Neural cell (in vitro differentiated cells): ENCODE data around the gene HSDL2. TPM values are rescaled to one million over a fixed set of nuclear protein-coding genes. Genes with fewer than 3 reads are reported as not detected.

ENCODE experiments used
- H2AFZ ChIP-seq: fragments of 200-600, 300-800 bp; sonication (generic), shearing (Covaris generic); 2 replicates; pipeline ENCODE4 v1.6.0; 2014; ENCODE audit warnings: low read depth, mild to moderate bottlenecking, antibody characterized with exemption, low read length, moderate library complexity
- H3F3A ChIP-seq: fragments of 200-600 bp; shearing (Covaris generic); 2 replicates; pipeline ENCODE4 v1.6.1; 2016; ENCODE audit warnings: mild to moderate bottlenecking, moderate library complexity, mixed read lengths, antibody characterized with exemption, low read length; ENCODE audit not compliant: insufficient read depth, poor library complexity, severe bottlenecking
- H3K27ac ChIP-seq: fragments of 200-600, 300-800 bp; sonication (generic), shearing (Covaris generic); 2 replicates; pipeline ENCODE4 v1.5.1; 2014; ENCODE audit warnings: mild to moderate bottlenecking, low read length, moderate library complexity
- H3K27me3 ChIP-seq: fragments of 300-800, 200-600 bp; sonication (generic), shearing (Covaris generic); 2 replicates; pipeline ENCODE4 v1.6.0; 2014; ENCODE audit warnings: mild to moderate bottlenecking, low read depth, low read length, moderate library complexity; ENCODE audit not compliant: insufficient read depth
- H3K36me3 ChIP-seq: fragments of 300-800, 200-600 bp; sonication (generic), shearing (Covaris generic); 2 replicates; pipeline ENCODE4 v1.5.1; 2014; ENCODE audit warnings: mild to moderate bottlenecking, antibody characterized with exemption, low read length, moderate library complexity; ENCODE audit not compliant: insufficient read depth
- H3K4me2 ChIP-seq: fragments of 300-800, 200-600 bp; sonication (generic), shearing (Covaris generic); 2 replicates; pipeline ENCODE4 v1.6.0; 2014; ENCODE audit warnings: mild to moderate bottlenecking, low read length
- H3K4me3 ChIP-seq: fragments of 300-800, 200-600 bp; sonication (generic), shearing (Covaris generic); 2 replicates; pipeline ENCODE4 v1.5.1; 2014; ENCODE audit warnings: mild to moderate bottlenecking, low read length, moderate library complexity
- H3K79me2 ChIP-seq: fragments of 200-600 bp; shearing (Covaris generic); replicated peaks from 2 replicates; pipeline ENCODE4 v1.6.0; 2014; ENCODE audit warnings: mild to moderate bottlenecking, low read length, moderate library complexity; ENCODE audit not compliant: insufficient read depth
- H3K9ac ChIP-seq: fragments of 300-800, 200-600 bp; sonication (generic), shearing (Covaris generic); 2 replicates; pipeline ENCODE4 v1.6.1; 2016; ENCODE audit warnings: mild to moderate bottlenecking, low read length, mixed read lengths
- H3K9me2 ChIP-seq: fragments of 200-600 bp; shearing (Covaris generic); 2 replicates; pipeline ENCODE4 v1.6.1; 2016; ENCODE audit warnings: mild to moderate bottlenecking, low read length, mixed read lengths; ENCODE audit not compliant: insufficient read depth
- H3K9me3 ChIP-seq: fragments of 200-600, 300-800 bp; sonication (generic), shearing (Covaris generic); 2 replicates; pipeline ENCODE4 v1.6.1; 2016; ENCODE audit warnings: mild to moderate bottlenecking, mixed run types, low read length, moderate library complexity, mixed read lengths
- H4K20me1 ChIP-seq: fragments of 200-600 bp; shearing (Covaris generic); 2 replicates; pipeline ENCODE4 v1.6.1; 2016; ENCODE audit warnings: mild to moderate bottlenecking, mixed run types; ENCODE audit not compliant: insufficient read depth
- EP300 ChIP-seq: fragments of 450-650 bp; conservative IDR thresholded peaks from 2 replicates; pipeline ENCODE4 v1.6.1; 2014; ENCODE audit warnings: antibody characterized with exemption, mild to moderate bottlenecking, moderate library complexity; ENCODE audit not compliant: poor library complexity, severe bottlenecking
- EZH2 ChIP-seq: fragments of 200-600, 300-800 bp; shearing (Covaris generic), sonication (generic); IDR thresholded peaks from 2 replicates; pipeline ENCODE4 v1.6.1; 2014; ENCODE audit warnings: antibody characterized with exemption, low read length, borderline replicate concordance, mild to moderate bottlenecking; ENCODE audit not compliant: insufficient read depth, poor library complexity, severe bottlenecking
- MXI1 ChIP-seq: fragments of 450-650 bp; conservative IDR thresholded peaks from 2 replicates; pipeline ENCODE4 v1.6.1; 2014; ENCODE audit warnings: antibody characterized with exemption, mild to moderate bottlenecking; ENCODE audit not compliant: poor library complexity, severe bottlenecking
- POLR2AphosphoS5 ChIP-seq: IDR thresholded peaks from 2 replicates; pipeline ENCODE4 v1.6.1; 2012
- RAD21 ChIP-seq: fragments of 450-650 bp; conservative IDR thresholded peaks from 2 replicates; pipeline ENCODE4 v1.6.1; 2014; ENCODE audit warnings: antibody characterized with exemption, mild to moderate bottlenecking, moderate library complexity
- SMC3 ChIP-seq: fragments of 450-650 bp; conservative IDR thresholded peaks from 2 replicates; pipeline ENCODE4 v1.6.1; 2014; ENCODE audit warnings: antibody characterized with exemption, mild to moderate bottlenecking, moderate library complexity; ENCODE audit not compliant: poor library complexity
- TAF1 ChIP-seq: IDR thresholded peaks from 2 replicates; pipeline ENCODE4 v1.6.1; 2012; ENCODE audit warnings: low read depth
- polyA minus RNA-seq: library from RNA; depleted of rRNA, polyadenylated mRNA; stranded (reverse); fragments of >200 nt; gene quantifications from 2 replicates; pipeline ENCODE4 v1.2.3, GENCODE V29; 2014
- polyA plus RNA-seq: library from polyadenylated mRNA; depleted of rRNA; stranded (reverse); fragments of >200 nt; gene quantifications from 2 replicates; pipeline ENCODE4 v1.2.3, GENCODE V29; 2014
- TF ChIP-seq, protein P1 (sequence below): fragments of 450-650 bp; IDR thresholded peaks from 2 replicates; pipeline ENCODE4 v1.5.1; 2014; ENCODE audit warnings: antibody characterized with exemption, mild to moderate bottlenecking, moderate library complexity; ENCODE audit not compliant: poor library complexity, severe bottlenecking
- TF ChIP-seq, protein P2 (sequence below): IDR thresholded peaks from 2 replicates; pipeline ENCODE4 v1.6.1; 2012; ENCODE audit warnings: borderline replicate concordance

HSDL2 gene
- polyA plus RNA-seq (7.1 and 9.0 TPM in 2 replicates), polyA minus RNA-seq (15.8 and 16.6 TPM in 2 replicates)

DNA sequence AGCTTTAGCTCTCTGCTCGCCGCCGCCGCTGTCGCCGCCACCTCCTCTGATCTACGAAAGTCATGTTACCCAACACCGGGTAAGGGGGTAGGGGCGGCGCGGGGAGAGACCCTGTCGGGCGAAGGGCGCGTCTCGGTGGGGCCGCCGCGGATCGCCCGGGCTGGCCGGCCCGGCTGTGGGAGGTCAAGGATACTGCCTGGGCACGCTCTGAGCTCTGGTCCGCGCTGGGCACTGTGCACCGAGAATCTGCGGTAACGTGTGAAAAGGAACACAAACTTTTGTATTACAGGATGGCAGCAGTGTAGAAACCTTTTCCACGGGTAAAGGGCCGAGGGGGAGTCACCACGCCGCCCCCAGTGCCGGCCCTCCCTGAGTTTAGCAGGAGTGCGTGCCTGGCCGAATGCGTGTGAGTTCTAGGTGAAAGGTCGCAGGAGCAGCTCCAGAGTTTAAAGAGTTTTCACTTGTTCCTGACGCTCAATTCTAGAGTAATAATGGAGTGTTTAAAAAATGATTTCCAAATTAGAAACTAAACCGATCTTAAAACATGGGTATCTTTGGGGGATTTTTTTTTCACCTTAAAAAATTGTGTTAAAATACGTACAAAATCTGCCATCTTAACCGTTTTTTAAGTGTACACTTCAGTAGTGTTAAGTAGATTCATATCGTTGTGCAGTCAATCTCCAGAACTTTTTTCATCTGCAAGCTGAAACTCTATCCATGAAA lies at the start of gene HSDL2:
HSDL2 (plus strand) TSS at position 7 of the 723 bp plus-strand sequence; CDS start at position 63, 56 bp downstream.
- Histone ChIP-seq H3K9ac (peak within 1 kb of the TSS; percentile 83), H3K36me3 (no peaks in the 10 kb centered on the region), H3K27ac (peak within 1 kb of the TSS; percentile 81), H4K20me1 (no peaks in the 10 kb centered on the region), H2AFZ (peak within 1 kb of the TSS; percentile 93), H3F3A (no peaks in the 10 kb centered on the region), H3K4me3 (peak within 1 kb of the TSS; percentile 87), H3K9me3 (no peaks in the 10 kb centered on the region), H3K9me2 (no peaks in the 10 kb centered on the region), H3K4me2 (peak within 1 kb of the TSS; percentile 66), H3K27me3 (no peaks in the 10 kb centered on the region), H3K79me2 (peaks cover 9% of the 10 kb centered on the region)
- TF ChIP-seq SMC3 (no peak), MXI1 (peak; percentile 33)

DNA sequence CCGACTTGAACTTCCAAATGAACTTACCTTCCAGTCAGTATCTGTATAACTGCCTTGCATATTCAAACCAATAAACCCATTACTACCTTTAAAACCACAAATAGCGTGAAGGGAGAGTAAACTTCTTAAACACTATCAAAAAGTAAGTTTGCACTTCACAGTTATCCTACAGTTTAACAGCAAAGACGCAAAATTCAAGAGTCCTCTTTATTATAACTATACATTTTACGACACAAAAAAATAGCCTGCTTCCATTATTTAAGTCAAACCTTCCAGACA lies 48.3 kb upstream of the HSDL2 start:
- Histone ChIP-seq H3K9me2 (no peaks in the 10 kb centered on the region), H3K4me3 (peak overlapping the region; percentile 97), H3K27me3 (no peaks in the 10 kb centered on the region), H3K79me2 (peaks cover 51% of the 10 kb centered on the region), H3K4me2 (peak overlapping the region; percentile 53), H3F3A (no peaks in the 10 kb centered on the region), H2AFZ (no peak overlapping the region), H4K20me1 (no peaks in the 10 kb centered on the region), H3K9me3 (no peaks in the 10 kb centered on the region), H3K36me3 (peaks cover 3% of the 10 kb centered on the region), H3K27ac (no peak overlapping the region), H3K9ac (no peak overlapping the region)
- TF ChIP-seq MXI1: no peak
- no peak for TF ChIP-seq TAF1
- TF ChIP-seq POLR2AphosphoS5: no peak
- no peak for TF ChIP-seq SMC3

DNA sequence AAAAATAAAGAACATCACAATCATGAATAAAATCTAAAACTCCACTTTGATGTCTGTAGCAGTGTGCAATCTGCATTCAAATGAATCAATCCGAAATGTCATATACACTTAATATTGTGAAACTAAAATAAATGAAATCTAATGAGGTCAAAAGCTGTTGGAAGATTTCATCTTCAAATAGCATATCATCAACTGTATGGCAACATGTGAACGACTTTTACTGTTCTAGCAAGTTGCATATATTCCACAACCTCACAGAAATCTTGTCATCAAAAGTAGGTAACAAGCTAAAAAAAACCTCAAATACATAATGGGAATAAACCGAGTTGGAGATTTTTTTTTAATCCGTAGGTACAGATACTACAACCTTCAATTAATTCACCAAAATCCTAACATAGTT lies 47.7 kb upstream of the HSDL2 start:
- Histone ChIP-seq H3K9me3 (no peaks in the 10 kb centered on the region), H3K9ac (peak overlapping the region; percentile 88), H3K27ac (no peak overlapping the region), H3K4me3 (peak overlapping the region; percentile 97), H4K20me1 (no peaks in the 10 kb centered on the region), H3K27me3 (no peaks in the 10 kb centered on the region), H2AFZ (no peak overlapping the region), H3K9me2 (no peaks in the 10 kb centered on the region), H3K36me3 (peaks cover 3% of the 10 kb centered on the region), H3K4me2 (peak overlapping the region; percentile 53), H3K79me2 (peaks cover 46% of the 10 kb centered on the region), H3F3A (no peaks in the 10 kb centered on the region)
- TF ChIP-seq, protein P1, sequence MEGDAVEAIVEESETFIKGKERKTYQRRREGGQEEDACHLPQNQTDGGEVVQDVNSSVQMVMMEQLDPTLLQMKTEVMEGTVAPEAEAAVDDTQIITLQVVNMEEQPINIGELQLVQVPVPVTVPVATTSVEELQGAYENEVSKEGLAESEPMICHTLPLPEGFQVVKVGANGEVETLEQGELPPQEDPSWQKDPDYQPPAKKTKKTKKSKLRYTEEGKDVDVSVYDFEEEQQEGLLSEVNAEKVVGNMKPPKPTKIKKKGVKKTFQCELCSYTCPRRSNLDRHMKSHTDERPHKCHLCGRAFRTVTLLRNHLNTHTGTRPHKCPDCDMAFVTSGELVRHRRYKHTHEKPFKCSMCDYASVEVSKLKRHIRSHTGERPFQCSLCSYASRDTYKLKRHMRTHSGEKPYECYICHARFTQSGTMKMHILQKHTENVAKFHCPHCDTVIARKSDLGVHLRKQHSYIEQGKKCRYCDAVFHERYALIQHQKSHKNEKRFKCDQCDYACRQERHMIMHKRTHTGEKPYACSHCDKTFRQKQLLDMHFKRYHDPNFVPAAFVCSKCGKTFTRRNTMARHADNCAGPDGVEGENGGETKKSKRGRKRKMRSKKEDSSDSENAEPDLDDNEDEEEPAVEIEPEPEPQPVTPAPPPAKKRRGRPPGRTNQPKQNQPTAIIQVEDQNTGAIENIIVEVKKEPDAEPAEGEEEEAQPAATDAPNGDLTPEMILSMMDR: no peak
- TF ChIP-seq EP300 (no peak), MXI1 (no peak), EZH2 (no peak), RAD21 (no peak), SMC3 (no peak), TAF1 (no peak), POLR2AphosphoS5 (no peak)
- TF ChIP-seq, protein P2, sequence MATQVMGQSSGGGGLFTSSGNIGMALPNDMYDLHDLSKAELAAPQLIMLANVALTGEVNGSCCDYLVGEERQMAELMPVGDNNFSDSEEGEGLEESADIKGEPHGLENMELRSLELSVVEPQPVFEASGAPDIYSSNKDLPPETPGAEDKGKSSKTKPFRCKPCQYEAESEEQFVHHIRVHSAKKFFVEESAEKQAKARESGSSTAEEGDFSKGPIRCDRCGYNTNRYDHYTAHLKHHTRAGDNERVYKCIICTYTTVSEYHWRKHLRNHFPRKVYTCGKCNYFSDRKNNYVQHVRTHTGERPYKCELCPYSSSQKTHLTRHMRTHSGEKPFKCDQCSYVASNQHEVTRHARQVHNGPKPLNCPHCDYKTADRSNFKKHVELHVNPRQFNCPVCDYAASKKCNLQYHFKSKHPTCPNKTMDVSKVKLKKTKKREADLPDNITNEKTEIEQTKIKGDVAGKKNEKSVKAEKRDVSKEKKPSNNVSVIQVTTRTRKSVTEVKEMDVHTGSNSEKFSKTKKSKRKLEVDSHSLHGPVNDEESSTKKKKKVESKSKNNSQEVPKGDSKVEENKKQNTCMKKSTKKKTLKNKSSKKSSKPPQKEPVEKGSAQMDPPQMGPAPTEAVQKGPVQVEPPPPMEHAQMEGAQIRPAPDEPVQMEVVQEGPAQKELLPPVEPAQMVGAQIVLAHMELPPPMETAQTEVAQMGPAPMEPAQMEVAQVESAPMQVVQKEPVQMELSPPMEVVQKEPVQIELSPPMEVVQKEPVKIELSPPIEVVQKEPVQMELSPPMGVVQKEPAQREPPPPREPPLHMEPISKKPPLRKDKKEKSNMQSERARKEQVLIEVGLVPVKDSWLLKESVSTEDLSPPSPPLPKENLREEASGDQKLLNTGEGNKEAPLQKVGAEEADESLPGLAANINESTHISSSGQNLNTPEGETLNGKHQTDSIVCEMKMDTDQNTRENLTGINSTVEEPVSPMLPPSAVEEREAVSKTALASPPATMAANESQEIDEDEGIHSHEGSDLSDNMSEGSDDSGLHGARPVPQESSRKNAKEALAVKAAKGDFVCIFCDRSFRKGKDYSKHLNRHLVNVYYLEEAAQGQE: no peak
